Uterus (tissue), 4 donors: ENCODE measurements around the gene EXOC4. TPM values are rescaled to one million over a fixed set of nuclear protein-coding genes. Genes with fewer than 3 reads are reported as not detected.
"Not testable (repeated sequence)": the region's sequence is repeated elsewhere in the genome, so short reads cannot be mapped to it uniquely, and the experiment has no call there.

ENCODE experiments used
- DNase-seq, 2 donors: peaks; one replicate each; pipeline ENCODE4 v3.0.0-alpha.2; 2019 to 2020
- H3K27ac ChIP-seq, 2 donors: fragments of 200-600 bp; sonication (generic); 1 replicate in 1 of 2; 2 replicates in 1 of 2; pipeline ENCODE4 v1.5.1; 2016 to 2018
- H3K27me3 ChIP-seq, 2 donors: fragments of 200-600 bp; sonication (generic); one replicate each; pipeline ENCODE4 v1.5.1; 2018 to 2019; ENCODE audit warnings: control low read depth in 1 of 2
- H3K36me3 ChIP-seq, 2 donors: fragments of 200-600 bp; sonication (generic); one replicate each; pipeline ENCODE4 v1.5.1; 2019; ENCODE audit warnings: control low read depth in 1 of 2
- H3K4me1 ChIP-seq, 2 donors: fragments of 200-600 bp; sonication (generic); one replicate each; pipeline ENCODE4 v1.5.1; 2018 to 2019; ENCODE audit warnings: control low read depth in 1 of 2
- H3K4me3 ChIP-seq, 2 donors: fragments of 200-600 bp; sonication (generic); 1 replicate in 1 of 2; 2 replicates in 1 of 2; pipeline ENCODE4 v1.5.1; 2018 to 2019; ENCODE audit warnings: mild to moderate bottlenecking in 1 of 2
- H3K9me3 ChIP-seq, 2 donors: fragments of 200-600 bp; sonication (generic); one replicate each; pipeline ENCODE4 v1.5.1; 2019; ENCODE audit warnings: control low read depth in 1 of 2
- CTCF ChIP-seq, 4 experiments: fragments of 200-600 bp in 2 of 4; fragments of 450-650 bp in 2 of 4; sonication (generic) in 2 of 4; IDR thresholded peaks; one replicate each; pipeline ENCODE4 v1.5.1; 2016 to 2019; ENCODE audit warnings: antibody characterized with exemption in 4 of 4, mild to moderate bottlenecking in 2 of 4, moderate library complexity in 1 of 4
- POLR2A ChIP-seq, 2 donors: fragments of 450-650 bp; IDR thresholded peaks; one replicate each; pipeline ENCODE4 v1.6.1; 2016; ENCODE audit warnings: antibody characterized with exemption in 2 of 2, mild to moderate bottlenecking in 1 of 2, moderate library complexity in 1 of 2
- intact Hi-C: fragments of 100-400 bp; cut with DNase I; formaldehyde crosslinking; loops from one replicate; pipeline ENCODE4 v1.15.1; 2023; ENCODE audit warnings: low total_unique reads
- total RNA-seq, 4 donors: library from RNA; depleted of rRNA in 3 of 4; stranded (reverse); fragments of >200 nt in 3 of 4; gene quantifications; one replicate each; pipeline versions ENCODE4 v1.1.0 to v1.2.4, GENCODE V29; 2014 to 2023
- donor health status: DM: yes; HTN: yes; CAD: no.

Gene EXOC4
- total RNA-seq, 4 donors from 2014 or later: 27.2 to 126 (median 65.4) TPM

GRCh38 chr7:133275008-133275407 lies 22.1 kb downstream of the EXOC4 start:
- no peaks in the 10 kb centered on the region for H3K36me3 ChIP-seq

GRCh38 chr7:133275446-133276095 lies 22.7 kb downstream of the EXOC4 start:
- DNase-seq: no peak

More at GRCh38 chr7:133275008-133275407, 22.1 kb downstream of the EXOC4 start:
- H3K4me3 ChIP-seq: no peak overlapping the region
- no peaks in the 10 kb centered on the region for H3K9me3 ChIP-seq
- intact Hi-C loops: no loop called here
- H3K4me1 ChIP-seq: no peaks in the 10 kb centered on the region
- H3K27ac ChIP-seq: no peak overlapping the region
- no peaks in the 10 kb centered on the region for H3K27me3 ChIP-seq
- TF ChIP-seq POLR2A (IDR thresholded peaks at IDR 0.05) (no peak), CTCF (IDR thresholded peaks at IDR 0.05) (no peak)
- DNase-seq: no peak

GRCh38 chr7:133278975-133279374 lies 26.1 kb downstream of the EXOC4 start:
- H3K4me1 ChIP-seq, H3K27me3 ChIP-seq, H3K4me3 ChIP-seq, intact Hi-C loops, H3K27ac ChIP-seq, H3K36me3 ChIP-seq, DNase-seq, H3K9me3 ChIP-seq: not testable (repeated sequence)

More at GRCh38 chr7:133275446-133276095, 22.7 kb downstream of the EXOC4 start:
- no peaks in the 10 kb centered on the region for H3K27me3 ChIP-seq
- no peak overlapping the region for H3K27ac ChIP-seq
- intact Hi-C loops: no loop called here
- H3K36me3 ChIP-seq: no peaks in the 10 kb centered on the region
- H3K4me3 ChIP-seq: no peak overlapping the region
- H3K4me1 ChIP-seq: no peaks in the 10 kb centered on the region
- TF ChIP-seq CTCF (IDR thresholded peaks at IDR 0.05) (no peak), POLR2A (IDR thresholded peaks at IDR 0.05) (no peak)
- no peaks in the 10 kb centered on the region for H3K9me3 ChIP-seq

DNA sequence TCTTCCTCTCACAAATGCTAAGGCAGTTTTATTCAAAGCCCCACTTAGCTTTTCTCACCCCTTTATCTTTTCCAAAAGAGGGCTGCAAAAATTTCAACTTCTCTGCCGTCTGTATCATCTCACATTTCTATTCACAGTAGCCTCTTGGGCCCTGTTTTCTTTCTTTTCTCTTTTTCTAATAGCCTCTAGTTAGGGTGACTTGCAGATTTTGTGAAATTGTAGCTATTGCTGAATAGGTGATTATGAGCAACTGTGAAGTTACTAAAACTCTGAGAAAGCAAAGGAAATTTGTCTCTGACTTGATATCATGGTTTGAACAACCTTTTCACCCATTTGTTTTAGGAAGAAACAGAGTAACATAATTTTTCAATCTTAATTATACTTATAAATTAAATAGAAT lies 29.2 kb downstream of the EXOC4 start:
- H3K4me1 ChIP-seq: no peaks in the 10 kb centered on the region
- TF ChIP-seq CTCF (IDR thresholded peaks at IDR 0.05) (no peak), POLR2A (IDR thresholded peaks at IDR 0.05) (no peak)
- no peak for DNase-seq
- no peaks in the 10 kb centered on the region for H3K36me3 ChIP-seq
- H3K27ac ChIP-seq: no peak overlapping the region
- no peaks in the 10 kb centered on the region for H3K27me3 ChIP-seq
- intact Hi-C loops: no loop called here
- no peaks in the 10 kb centered on the region for H3K9me3 ChIP-seq
- H3K4me3 ChIP-seq: no peak overlapping the region

DNA sequence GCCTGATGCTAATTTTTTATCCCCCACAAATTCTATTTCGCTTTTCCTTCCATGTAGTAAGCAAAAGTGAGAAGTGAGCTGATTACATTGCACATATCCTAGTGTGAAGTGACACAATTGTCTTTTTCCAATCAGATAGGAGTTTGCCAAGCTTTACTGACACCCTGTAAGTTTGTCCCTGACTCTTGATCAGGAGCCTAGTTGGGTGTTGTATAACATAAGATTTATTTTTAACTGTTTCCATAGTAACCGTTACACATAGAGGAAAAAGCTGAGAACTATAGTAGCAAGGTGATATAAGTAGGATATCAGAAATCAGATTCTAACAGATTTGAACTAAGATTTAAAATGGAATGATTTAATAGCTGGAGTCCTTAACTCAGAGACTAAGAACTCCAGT lies 31.2 kb downstream of the EXOC4 start:
- TF ChIP-seq POLR2A (IDR thresholded peaks at IDR 0.05) (no peak), CTCF (IDR thresholded peaks at IDR 0.05) (no peak)
- H3K4me1 ChIP-seq: no peaks in the 10 kb centered on the region
- no peak for DNase-seq
- H3K27ac ChIP-seq: no peak overlapping the region
- no peaks in the 10 kb centered on the region for H3K27me3 ChIP-seq
- intact Hi-C loops: no loop called here
- no peak overlapping the region for H3K4me3 ChIP-seq
- no peaks in the 10 kb centered on the region for H3K36me3 ChIP-seq
- no peaks in the 10 kb centered on the region for H3K9me3 ChIP-seq

GRCh38 chr7:133288970-133289369 lies 36.1 kb downstream of the EXOC4 start:
- TF ChIP-seq POLR2A (IDR thresholded peaks at IDR 0.05) (no peak), CTCF (IDR thresholded peaks at IDR 0.05) (no peak)
- intact Hi-C loops: no loop called here
- DNase-seq: no peak
- no peak overlapping the region for H3K27ac ChIP-seq
- no peaks in the 10 kb centered on the region for H3K9me3 ChIP-seq
- no peak overlapping the region for H3K4me3 ChIP-seq
- no peaks in the 10 kb centered on the region for H3K36me3 ChIP-seq
- H3K4me1 ChIP-seq: no peaks in the 10 kb centered on the region
- no peaks in the 10 kb centered on the region for H3K27me3 ChIP-seq
